ENCODE results near the gene AGO1.
"Not testable (repeated sequence)": the region's sequence is repeated elsewhere in the genome, so short reads cannot be mapped to it uniquely, and the experiment has no call there.

AGO1 gene

GRCh38 chr1:35964277-35964676 is 81.3 kb downstream of the AGO1 start:
- in situ Hi-C loops (cut with HindIII; ENCODE audit: low sequenced_read_pairs) = not testable (repeated sequence)

- in situ Hi-C loops (cut with HindIII; ENCODE audit: low sequenced_read_pairs) = no loop called here
These were observed 85.4 kb downstream of the AGO1 start for GRCh38 chr1:35968396-35968795.

GRCh38 chr1:35971601-35972000 is 88.6 kb downstream of the AGO1 start:
- in situ Hi-C loops (cut with HindIII; ENCODE audit: low sequenced_read_pairs) = no loop called here

GRCh38 chr1:35972631-35973030 is 89.6 kb downstream of the AGO1 start:
- in situ Hi-C loops (cut with HindIII; ENCODE audit: low sequenced_read_pairs) = not testable (repeated sequence)

- in situ Hi-C loops (cut with HindIII; ENCODE audit: low sequenced_read_pairs) = no loop called here
These were observed 97.1 kb downstream of the AGO1 start for GRCh38 chr1:35980090-35980489.
